Measurements from ENCODE around the gene PAEP.
"Not testable (repeated sequence)": the region's sequence is repeated elsewhere in the genome, so short reads cannot be mapped to it uniquely, and the experiment has no call there.

PAEP gene

DNA sequence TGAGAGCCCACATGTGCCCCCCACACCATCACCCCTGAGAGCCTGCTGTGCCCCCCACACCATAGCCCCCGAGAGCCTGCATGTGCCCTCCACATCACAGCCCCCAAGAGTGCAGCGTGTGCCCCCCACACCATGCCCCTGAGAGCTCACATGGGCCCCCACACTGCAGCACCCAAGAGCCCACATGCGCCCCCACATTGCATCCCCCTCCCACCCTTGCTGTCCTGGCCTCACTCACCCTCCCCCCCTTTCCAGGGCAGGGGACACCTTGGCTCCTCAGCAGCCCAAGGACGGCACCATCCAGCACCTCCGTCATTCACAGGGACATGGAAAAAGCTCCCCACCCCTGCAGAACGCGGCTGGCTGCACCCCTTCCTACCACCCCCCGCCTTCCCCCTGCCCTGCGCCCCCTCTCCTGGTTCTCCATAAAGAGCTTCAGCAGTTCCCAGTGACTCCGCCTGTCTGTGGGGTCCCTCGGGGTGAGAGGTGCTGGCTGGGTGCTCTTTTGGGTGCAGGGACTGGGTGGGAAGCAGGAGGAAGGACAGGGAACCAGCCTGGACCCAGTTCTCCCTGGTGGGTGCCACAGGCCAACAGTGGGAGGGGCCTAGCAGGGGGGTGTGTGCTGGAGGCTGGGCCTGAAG is 35.3 kb upstream of the PAEP start:
- no peak for DNase-seq

DNA sequence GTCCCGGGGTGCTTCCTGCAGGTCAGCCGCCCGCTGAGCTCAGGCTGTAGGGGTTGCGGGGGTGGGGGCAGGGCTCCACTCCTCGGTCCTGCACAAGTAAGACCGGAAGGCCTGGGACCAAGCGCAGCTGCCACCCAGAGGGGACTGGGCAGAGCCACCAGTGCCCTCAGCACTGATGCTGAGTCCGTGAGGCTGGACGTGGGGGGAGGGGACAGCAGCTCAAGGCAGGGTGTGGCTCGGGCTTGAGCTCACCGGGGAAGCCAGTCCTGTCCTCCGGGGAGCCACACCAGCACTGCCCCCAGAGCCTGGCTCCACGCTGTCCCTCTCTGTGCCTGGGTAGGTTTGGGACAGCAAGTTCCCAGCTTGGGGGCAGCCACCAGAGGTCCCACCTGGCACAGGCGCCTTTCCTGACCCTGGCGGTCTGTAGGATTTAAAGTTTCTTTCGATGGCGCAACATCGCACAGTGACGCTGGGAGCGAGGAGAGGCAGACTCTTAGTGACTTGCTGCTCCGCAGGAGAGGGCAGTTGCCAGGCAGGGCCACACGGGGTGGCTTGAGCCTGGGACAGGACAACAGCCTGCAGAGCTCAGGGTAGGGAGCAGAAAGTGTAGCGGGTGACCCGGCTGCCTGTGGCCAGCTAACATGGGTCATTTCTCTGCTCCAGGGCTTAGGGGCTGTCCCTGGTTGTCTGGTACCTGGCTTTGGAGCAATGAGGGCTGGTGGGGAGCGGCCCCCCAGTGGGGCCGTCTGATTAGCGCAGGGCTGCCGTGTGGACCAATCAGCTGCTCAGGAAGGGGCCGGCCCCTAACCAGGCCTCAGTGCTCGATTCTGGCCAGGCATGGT is 34.6 kb upstream of the PAEP start:
- no peak for DNase-seq

DNA sequence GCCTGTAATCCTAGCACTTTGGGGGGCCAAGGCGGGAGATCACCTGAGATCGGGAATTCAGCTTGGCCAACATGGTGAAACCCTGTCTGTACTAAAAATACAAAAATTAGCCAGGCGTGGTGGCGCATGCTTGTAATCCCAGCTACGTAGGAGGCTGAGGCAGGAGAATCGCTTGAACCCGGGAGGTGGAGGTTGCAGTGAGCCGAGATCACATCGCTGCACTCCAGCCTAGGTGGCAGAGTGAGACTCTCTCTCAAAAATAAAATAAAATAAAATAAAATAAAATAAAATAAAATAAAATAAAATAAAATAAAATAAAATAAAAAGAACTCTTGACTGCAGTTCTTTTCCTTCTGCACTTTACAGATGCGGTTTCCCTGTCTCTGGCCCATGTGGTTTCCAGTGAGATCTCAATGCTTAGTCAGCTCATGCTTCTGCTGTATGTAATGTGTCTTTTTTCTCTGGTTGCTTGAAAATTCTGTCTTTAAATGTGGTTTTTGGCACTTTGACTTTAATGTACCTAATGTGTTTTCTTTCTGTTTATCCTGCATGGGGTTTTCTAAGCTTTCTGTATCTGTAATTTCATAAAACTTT is 32.6 kb upstream of the PAEP start:
- DNase-seq: not testable (repeated sequence)

- no peak for DNase-seq
Observed at GRCh38 chr9:135530146-135530545, 31.4 kb upstream of the PAEP start.

DNA sequence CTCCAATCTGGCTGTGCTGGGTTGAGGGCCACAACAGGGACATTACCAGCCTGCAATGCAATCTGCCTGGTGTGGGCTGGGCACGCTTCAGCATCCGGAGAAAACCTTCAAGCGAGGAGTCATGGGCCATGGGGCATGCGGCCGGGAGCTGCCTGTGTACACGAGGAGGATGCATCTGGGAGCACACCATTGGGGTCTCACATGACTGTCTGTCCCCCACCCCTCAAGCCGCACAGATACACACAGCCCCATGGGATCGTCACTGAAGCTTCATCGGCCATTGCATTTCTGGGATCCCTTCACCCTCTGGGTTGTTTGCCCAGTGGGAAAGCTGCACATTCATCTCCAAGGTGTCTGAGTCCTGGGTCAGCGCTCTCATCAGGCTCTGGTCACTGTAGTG is 30.5 kb upstream of the PAEP start:
- DNase-seq: no peak

GRCh38 chr9:135533113-135533512 is 28.4 kb upstream of the PAEP start:
- no peak for DNase-seq

DNA sequence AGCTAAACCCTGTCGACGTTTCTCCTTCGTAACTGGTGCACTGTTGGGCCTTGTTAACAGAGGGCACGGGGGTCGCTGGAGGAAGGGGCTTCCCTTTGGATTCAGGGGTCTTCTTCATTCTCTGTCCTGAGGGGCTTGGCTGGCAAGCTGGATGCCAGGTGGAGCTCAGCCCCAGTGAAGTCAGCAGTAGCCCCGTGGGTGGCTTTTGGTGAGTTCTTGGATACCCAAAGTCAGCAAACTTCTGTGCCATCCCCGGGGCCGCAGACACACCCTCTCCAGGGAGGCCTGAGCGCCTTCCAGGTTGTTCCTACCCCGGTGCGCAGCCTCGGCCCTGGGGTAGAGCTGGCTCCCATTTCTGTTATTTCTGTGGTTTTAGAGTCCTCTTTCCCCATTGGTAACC is 27.9 kb upstream of the PAEP start:
- no peak for DNase-seq

- not testable (repeated sequence) for DNase-seq
Observed at GRCh38 chr9:135534192-135534711, 27.3 kb upstream of the PAEP start.

GRCh38 chr9:135534826-135535225 is 26.7 kb upstream of the PAEP start:
- DNase-seq: not testable (repeated sequence)

GRCh38 chr9:135535631-135536030 is 25.9 kb upstream of the PAEP start:
- not testable (repeated sequence) for DNase-seq

DNA sequence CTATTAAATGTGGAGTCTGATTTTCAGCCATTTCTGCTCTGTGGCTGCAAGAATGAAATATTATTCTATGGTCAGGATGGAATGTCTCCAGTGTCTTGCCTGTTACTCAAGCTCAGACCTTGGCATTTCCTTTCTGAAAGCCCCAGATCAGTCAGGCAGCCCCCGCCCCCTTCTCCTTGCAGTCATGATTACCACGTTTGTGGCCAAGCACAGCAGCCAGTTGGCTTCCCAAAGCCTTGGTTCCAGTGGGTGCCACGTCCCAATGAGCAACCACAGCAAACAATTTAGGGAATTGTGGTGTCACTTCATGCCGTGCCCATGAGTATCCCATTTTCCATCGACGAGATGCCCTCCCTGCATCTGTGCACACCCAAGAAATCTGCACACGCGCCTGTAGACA is 25.3 kb upstream of the PAEP start:
- DNase-seq: no peak

DNA sequence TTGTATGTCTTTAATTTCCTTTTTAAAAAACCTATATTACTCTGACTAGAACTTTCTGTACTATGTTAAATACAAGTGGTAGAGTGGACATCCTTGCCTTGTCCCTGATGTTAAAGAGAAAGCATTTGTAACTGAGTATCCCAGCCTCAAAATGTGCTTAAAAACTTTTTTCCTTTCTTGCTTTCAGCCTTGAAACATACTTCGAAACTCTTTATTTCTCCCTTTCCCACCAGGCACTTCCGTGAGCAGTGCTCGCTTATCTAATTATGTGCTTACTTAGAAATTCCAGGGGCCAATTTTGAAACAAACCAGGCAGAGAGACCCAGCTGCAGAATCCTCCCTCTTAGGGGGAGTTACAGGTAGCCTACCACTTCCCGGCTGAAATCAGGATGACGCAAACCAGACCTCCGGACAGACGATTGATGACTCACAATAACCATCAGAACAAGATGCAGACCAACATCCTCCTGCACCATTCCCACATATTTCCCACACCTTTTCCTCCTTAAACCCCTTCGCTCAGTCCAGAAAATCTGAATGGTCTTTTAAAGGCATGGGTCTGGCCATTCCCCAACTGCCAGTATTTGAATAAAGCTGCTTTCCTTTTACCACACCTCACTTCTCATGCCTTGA is 18.2 kb upstream of the PAEP start:
- not testable (repeated sequence) for DNase-seq

- no peak for DNase-seq
Observed at GRCh38 chr9:135544981-135545635, 16.4 kb upstream of the PAEP start.

GRCh38 chr9:135545646-135546176 is 15.8 kb upstream of the PAEP start, which contains the start of gene OBP2A:
OBP2A (plus strand) TSS chr9:135546126; CDS start chr9:135546181, 55 bp downstream.
- not testable (repeated sequence) for DNase-seq

- DNase-seq: not testable (repeated sequence)
Observed at GRCh38 chr9:135546792-135547617, 14.6 kb upstream of the PAEP start.

GRCh38 chr9:135547756-135548736 is 13.5 kb upstream of the PAEP start:
- DNase-seq: no peak

DNA sequence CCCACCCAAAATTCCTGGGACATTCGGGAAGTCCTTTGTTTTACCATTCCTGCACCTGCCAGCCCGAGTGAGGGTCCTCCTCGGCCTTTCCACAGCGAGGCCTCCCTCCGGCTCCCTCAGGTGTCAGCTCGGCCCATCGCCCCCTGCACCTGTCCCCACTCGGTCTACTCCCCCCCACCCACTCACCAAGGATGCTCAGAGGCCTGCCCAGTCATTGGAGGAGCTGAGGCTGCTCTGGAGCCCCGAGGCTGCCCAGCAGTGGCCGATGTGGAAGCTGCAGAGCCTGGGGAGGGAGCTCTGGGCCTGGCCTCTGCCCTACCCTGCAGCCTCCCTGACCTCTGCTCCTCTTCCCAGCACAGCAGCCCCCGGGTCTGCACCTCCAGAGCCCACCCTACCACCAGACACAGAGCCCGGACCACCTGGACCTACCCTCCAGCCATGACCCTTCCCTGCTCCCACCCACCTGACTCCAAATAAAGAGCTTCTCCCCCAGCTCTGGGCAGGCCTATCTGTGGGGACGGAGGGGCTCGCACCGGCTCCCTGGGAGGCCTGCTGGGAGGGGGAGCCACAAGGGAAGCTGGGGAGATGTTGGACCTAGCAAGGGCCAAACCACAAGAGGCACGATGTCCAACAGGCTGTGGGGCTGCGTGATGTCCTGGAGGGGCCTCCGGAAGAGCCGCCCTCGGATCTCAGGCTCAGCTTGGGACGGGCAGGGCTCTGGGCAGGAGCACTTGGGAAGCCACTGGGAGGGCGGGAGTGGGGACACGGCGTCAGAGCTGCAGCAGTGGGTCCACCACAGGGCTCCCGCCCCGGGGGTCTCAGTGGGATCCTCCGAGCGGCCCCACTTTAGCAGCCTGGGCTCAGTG is 11.8 kb upstream of the PAEP start:
- DNase-seq: not testable (repeated sequence)

DNA sequence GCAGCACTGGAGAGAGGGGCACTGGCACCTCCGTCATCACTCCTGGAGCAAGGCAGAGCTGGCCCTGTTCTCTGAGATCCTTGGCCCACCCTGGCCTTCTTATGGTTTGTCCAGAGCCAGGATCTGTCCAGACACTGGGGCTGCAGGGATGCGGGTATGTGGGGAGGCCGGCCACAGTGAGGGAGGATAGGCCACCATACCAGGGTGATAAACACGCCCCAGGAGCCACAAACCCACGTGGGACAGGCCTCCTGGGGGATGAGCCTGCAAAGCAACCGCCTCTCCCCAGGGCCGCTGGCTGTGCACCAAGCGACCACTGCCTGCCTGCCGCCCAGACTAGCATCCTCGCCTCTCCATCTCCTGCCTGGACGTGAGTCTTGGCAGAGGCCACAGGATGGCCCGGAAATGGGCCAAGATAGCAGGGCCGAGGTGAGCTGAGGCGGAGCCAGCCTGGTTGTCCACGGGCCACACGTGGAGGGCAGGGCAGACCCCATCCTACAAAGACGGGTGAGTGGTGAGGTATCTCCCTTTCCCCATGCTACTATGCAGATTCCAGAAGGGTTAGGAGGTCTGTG is 11.1 kb upstream of the PAEP start:
- DNase-seq: no peak

DNA sequence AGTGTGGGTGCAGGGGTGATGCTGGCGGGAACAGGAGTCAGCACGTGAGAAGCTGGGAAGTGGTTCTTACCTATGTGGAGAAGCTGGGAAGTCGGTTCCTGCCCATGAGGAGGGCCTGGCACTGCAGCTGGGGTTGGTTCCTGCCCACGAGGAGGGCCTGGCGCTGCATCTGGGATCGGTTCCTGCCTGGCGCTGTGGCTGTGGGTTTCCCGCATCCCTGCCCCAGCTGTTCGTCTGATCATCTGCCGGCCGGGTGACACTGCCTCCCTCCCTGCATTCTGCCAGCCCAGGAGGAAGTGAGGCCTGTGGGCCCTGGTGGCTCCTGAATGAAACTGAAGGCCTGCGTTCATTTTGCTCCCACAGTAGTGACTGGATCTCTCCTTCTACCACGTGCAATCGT is 10.5 kb upstream of the PAEP start:
- DNase-seq: no peak
